Pons (tissue), 1 donor: ENCODE data around the gene THSD4.

Experiments used
- DNase-seq: peaks from one replicate; pipeline ENCODE4 v3.0.0-alpha.2; 2016; ENCODE audit warnings: low spot score

The THSD4 gene

GRCh38 chr15:71628988-71629770 lies 513.9 kb downstream of the THSD4 start:
- DNase-seq: no peak

GRCh38 chr15:71629781-71630474 lies 514.7 kb downstream of the THSD4 start:
- DNase-seq: peak; percentile 24

GRCh38 chr15:71630475-71630809 lies 515.2 kb downstream of the THSD4 start:
- DNase-seq: no peak

- no peak for DNase-seq
Measured at GRCh38 chr15:71632576-71633195, 517.4 kb downstream of the THSD4 start.

GRCh38 chr15:71634820-71635560 lies 519.7 kb downstream of the THSD4 start:
- no peak for DNase-seq

GRCh38 chr15:71635735-71636134 lies 520.5 kb downstream of the THSD4 start:
- DNase-seq: no peak

- no peak for DNase-seq
Measured at GRCh38 chr15:71638876-71639275, 523.6 kb downstream of the THSD4 start.

GRCh38 chr15:71639471-71639870 lies 524.2 kb downstream of the THSD4 start:
- DNase-seq: no peak

GRCh38 chr15:71643918-71644317 lies 528.6 kb downstream of the THSD4 start:
- DNase-seq: no peak

- no peak for DNase-seq
Measured at GRCh38 chr15:71646767-71647486, 531.7 kb downstream of the THSD4 start.

- DNase-seq: no peak
Measured at GRCh38 chr15:71647487-71647808, 532.2 kb downstream of the THSD4 start.

GRCh38 chr15:71648095-71648494 lies 532.8 kb downstream of the THSD4 start:
- DNase-seq: no peak

GRCh38 chr15:71649894-71650293 lies 534.6 kb downstream of the THSD4 start:
- no peak for DNase-seq

- DNase-seq: no peak
Measured at GRCh38 chr15:71650603-71651002, 535.3 kb downstream of the THSD4 start.

- peak; percentile 76 for DNase-seq
Measured at GRCh38 chr15:71651750-71652186, 536.5 kb downstream of the THSD4 start.

GRCh38 chr15:71654042-71654719 lies 538.9 kb downstream of the THSD4 start:
- no peak for DNase-seq

- no peak for DNase-seq
Measured at GRCh38 chr15:71654720-71655174, 539.5 kb downstream of the THSD4 start.

- DNase-seq: no peak
Measured at GRCh38 chr15:71656425-71656824, 541.2 kb downstream of the THSD4 start.

- DNase-seq: no peak
Measured at GRCh38 chr15:71657141-71657540, 541.9 kb downstream of the THSD4 start.

- no peak for DNase-seq
Measured at GRCh38 chr15:71658036-71658435, 542.8 kb downstream of the THSD4 start.
